Ovary (tissue), 9 donors: Measurements from ENCODE around the gene CORO1C. TPM values are rescaled to one million over a fixed set of nuclear protein-coding genes. Genes with fewer than 3 reads are reported as not detected.

Experiments used
- DNase-seq, 5 donors: peaks; one replicate each; pipeline ENCODE4 v3.0.0-alpha.2; 2019 to 2020
- H3K27ac ChIP-seq, 2 donors: fragments of 200-600 bp; one replicate each; pipeline versions ENCODE4 v1.5.1 to v1.8.0; 2019 to 2022
- H3K27me3 ChIP-seq: fragments of 200-600 bp; one replicate; pipeline ENCODE4 v1.8.0; 2022
- H3K36me3 ChIP-seq: fragments of 200-600 bp; sonication (generic); one replicate; pipeline ENCODE4 v1.5.1; 2019
- H3K4me1 ChIP-seq: one replicate; pipeline ENCODE4 v1.8.1; 2013; ENCODE audit warnings: mild to moderate bottlenecking, moderate library complexity; ENCODE audit not compliant: insufficient read depth
- H3K4me3 ChIP-seq: fragments of 200-600 bp; sonication (generic); one replicate; pipeline ENCODE4 v1.5.1; 2017
- H3K9me3 ChIP-seq, 2 donors: fragments of 200-600 bp in 1 of 2; sonication (generic) in 1 of 2; one replicate each; pipeline versions ENCODE4 v1.5.1 to v1.8.1; 2013 to 2019; ENCODE audit warnings: mild to moderate bottlenecking in 1 of 2, moderate library complexity in 1 of 2
- CTCF ChIP-seq, 3 donors: fragments of 450-650 bp in 2 of 3; fragments of 200-600 bp in 1 of 3; IDR thresholded peaks; one replicate each; pipeline versions ENCODE4 v1.5.1 to v1.8.0; 2016 to 2022; ENCODE audit warnings: antibody characterized with exemption in 3 of 3, mild to moderate bottlenecking in 1 of 3
- EP300 ChIP-seq: sonication (generic); formaldehyde crosslinking; IDR thresholded peaks from one replicate; pipeline ENCODE4 v1.6.1; 2017; ENCODE audit warnings: antibody characterized with exemption
- POLR2A ChIP-seq: fragments of 450-650 bp; IDR thresholded peaks from one replicate; pipeline ENCODE4 v1.6.1; 2017; ENCODE audit warnings: antibody characterized with exemption, mild to moderate bottlenecking, moderate library complexity
- WGBS, 3 donors: extraction: QIAGEN DNeasy Blood & Tissue Kit in 1 of 3; methylation state at CpG; one replicate each; pipeline versions ENCODE4 v1.1.5 to v1.1.7; 2013 to 2017; 5-methylcytosine and 5-hydroxymethylcytosine counted together
- intact Hi-C, 4 donors: fragments of 100-400 bp; cut with DNase I; formaldehyde crosslinking; loops; one replicate each; pipeline versions ENCODE4 v1.11.0 to v1.15.1; 2022 to 2023
- polyA plus RNA-seq, 2 donors: library from polyadenylated mRNA; stranded (reverse); fragments of 200-250 nt in 1 of 2; fragments of 350-450 nt in 1 of 2; fragmentation: Illumina TruSeq in 1 of 2; extraction: RNeasy Lipid Tissue Mini Kit (QIAGEN cat#74804) in 1 of 2; gene quantifications; one replicate each; pipeline ENCODE4 v1.2.3, GENCODE V29; 2013 to 2014
- total RNA-seq, 7 donors: library from RNA; depleted of rRNA in 2 of 7; stranded (reverse); fragments of >200 nt in 2 of 7; fragmentation: NEBNext Ultra II Directional in 3 of 7; extraction: Animal tissue kit (Norgen Biotek cat#: 25700) in 3 of 7; gene quantifications; one replicate each; pipeline versions ENCODE4 v1.1.0 to v1.2.4, GENCODE V29; 2016 to 2023
- donor health status: DM: no; HTN: no; CAD: no; lungs with moderate emphysema.
- donor health status: DM: no; HTN: no; CAD: no.
- donor health status: Bipolar disorder and iron deficiency.
- donor health status: DM: yes; HTN: yes; CAD: no.
- donor health status: DM: no; HTN: no; CAD: no.
- donor health status: DM: yes; HTN: yes; CAD: no.

Gene CORO1C
- total and polyA plus RNA-seq, 9 donors = 35.1 to 143 (median 113) TPM

DNA sequence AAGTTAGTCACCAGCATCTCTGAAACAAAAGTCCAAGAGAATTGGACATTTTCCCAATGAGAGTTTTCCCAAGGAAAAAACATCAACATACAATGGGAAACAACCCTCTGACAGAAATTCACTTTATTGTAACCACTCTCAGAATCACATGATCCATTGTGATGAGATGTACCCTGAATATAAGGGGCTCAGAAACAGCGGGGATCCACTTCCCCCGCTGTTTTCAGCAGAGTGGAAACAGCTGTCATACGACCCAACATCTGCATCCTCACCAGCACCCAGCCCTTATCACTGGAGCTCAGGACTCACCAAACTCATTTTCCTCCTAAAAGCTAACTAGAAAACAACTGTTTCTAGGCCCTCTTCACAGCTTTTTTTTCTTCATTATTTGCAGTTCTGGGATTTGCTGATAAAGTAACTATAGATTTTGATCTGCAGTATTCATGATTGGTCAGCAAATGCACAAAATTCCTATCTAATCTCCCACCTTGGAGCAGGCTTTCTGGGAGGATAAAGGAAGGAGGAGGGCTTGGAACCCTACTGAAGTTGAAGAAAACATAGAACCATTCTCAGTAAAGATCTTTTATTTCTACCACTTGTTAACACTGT, 31.3 kb downstream of the CORO1C start:
- peak overlapping the region; percentile 40 to 71 for H3K27ac ChIP-seq
- no peaks in the 10 kb centered on the region for H3K27me3 ChIP-seq
- H3K9me3 ChIP-seq = no peaks in the 10 kb centered on the region
- H3K4me1 ChIP-seq = peaks cover 24% of the 10 kb centered on the region
- 8 to 14% (median 14%) methylated on average over 3 of the region's 3 CpGs for WGBS, 3 donors
- H3K36me3 ChIP-seq = no peaks in the 10 kb centered on the region
- intact Hi-C loops = no loop called here
- peak in 1 of 5 donors; percentile 33 for DNase-seq
- no peak overlapping the region for H3K4me3 ChIP-seq
- TF ChIP-seq EP300 = no peak
- TF ChIP-seq POLR2A = no peak
- no peak for TF ChIP-seq CTCF (IDR thresholded peaks at IDR 0.05)

DNA sequence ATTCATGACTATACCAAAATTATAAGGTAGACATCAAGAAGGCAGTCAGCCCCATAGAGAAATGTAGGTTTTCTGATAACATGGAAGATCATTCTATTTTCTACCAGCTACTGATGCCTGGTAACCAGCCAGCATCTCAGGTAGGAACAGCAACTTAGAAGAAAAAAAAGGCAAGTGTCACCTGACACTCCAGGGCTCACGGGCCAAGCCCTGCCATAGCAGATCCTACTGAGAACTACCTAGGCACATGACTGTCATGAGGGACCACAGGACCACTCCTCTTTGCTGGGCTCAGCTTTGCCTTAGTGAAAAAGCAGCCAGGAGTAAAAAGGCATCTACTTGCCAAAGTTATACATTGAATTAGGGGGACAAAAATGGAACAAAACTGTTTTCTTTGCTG, 33.4 kb downstream of the CORO1C start:
- Histone ChIP-seq H3K9me3 (no peaks in the 10 kb centered on the region), H3K27me3 (no peaks in the 10 kb centered on the region), H3K4me3 (no peak overlapping the region), H3K36me3 (no peaks in the 10 kb centered on the region), H3K4me1 (peaks cover 22% of the 10 kb centered on the region), H3K27ac (no peak overlapping the region)
- DNase-seq = no peak
- TF ChIP-seq EP300 (no peak), POLR2A (no peak), CTCF (IDR thresholded peaks at IDR 0.05) (no peak)
- intact Hi-C loops = no loop called here
- WGBS, 3 donors = 94 to 100% (median 96%) methylated on average over 1 of the region's 1 CpG

- Histone ChIP-seq H3K27ac (peak overlapping the region in 1 of 2 donors; percentile 41), H3K27me3 (no peaks in the 10 kb centered on the region), H3K9me3 (no peaks in the 10 kb centered on the region), H3K4me3 (no peak overlapping the region), H3K36me3 (no peaks in the 10 kb centered on the region), H3K4me1 (peaks cover 18% of the 10 kb centered on the region)
- intact Hi-C loops = no loop called here
- 54 to 58% (median 55%) methylated on average over 2 of the region's 2 CpGs for WGBS, 3 donors
- TF ChIP-seq CTCF (IDR thresholded peaks at IDR 0.05) = no peak
- TF ChIP-seq POLR2A = no peak
- no peak for TF ChIP-seq EP300
- DNase-seq = no peak
These were observed 34.4 kb downstream of the CORO1C start for GRCh38 chr12:108696996-108697290.

DNA sequence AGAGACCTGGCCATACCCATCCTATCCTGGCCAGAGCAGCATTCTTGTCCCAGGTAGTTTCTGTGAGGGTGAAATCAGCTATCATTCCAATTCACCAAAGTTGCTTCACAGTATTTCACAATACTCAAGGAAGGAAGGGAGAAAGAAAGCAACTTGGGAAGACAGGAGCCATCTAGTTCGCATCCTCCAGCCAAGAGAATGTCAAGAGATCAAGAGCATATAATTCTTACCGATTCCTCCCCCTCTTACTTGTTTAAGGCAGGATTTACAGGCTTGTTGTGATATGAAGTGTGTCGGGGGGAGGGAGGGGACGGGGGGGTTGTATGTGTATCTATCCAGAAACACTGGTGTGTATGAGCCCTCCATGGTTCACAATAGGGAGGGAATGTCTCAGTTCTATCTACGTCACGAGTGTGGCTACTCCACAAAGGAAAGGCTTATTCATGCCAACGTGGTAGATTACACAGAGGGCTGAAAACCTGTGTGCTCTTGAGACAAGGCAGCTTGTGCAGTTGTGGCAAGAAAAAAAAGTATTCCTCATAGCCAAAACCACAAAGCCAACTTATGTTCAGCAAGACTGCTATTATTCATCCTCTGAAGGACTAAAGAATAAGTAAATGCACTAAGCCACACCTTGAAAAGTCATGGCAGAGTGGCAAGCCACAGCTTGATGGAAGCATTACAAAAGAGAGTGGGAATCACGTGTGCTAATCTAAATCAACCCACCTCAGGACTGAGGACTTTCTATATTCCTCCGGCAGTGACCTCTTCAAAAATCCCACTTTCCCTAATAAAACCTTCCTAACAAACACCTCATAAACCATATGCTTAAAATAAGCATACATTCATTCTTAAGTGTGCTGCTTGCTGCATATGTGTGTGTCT, 35.0 kb downstream of the CORO1C start:
- peak in 2 of 5 donors; percentile 50 to 52 for DNase-seq
- no peak overlapping the region for H3K4me3 ChIP-seq
- H3K4me1 ChIP-seq = peaks cover 19% of the 10 kb centered on the region
- no peaks in the 10 kb centered on the region for H3K27me3 ChIP-seq
- peak overlapping the region; percentile 39 to 41 for H3K27ac ChIP-seq
- no peaks in the 10 kb centered on the region for H3K36me3 ChIP-seq
- intact Hi-C loops = no loop called here
- whole genome bisulfite sequencing, 3 donors = 20 to 29% (median 23%) methylated on average over 9 of the region's 9 CpGs
- TF ChIP-seq POLR2A (no peak), CTCF (IDR thresholded peaks at IDR 0.05) (no peak), EP300 (no peak)
- no peaks in the 10 kb centered on the region for H3K9me3 ChIP-seq
